SKM-1 (cell line): ENCODE data around the gene SECISBP2L.

Source experiments
- DNase-seq: peaks from one replicate; lab custom pipeline; 2025; ENCODE audit not compliant: unreplicated experiment; lab: John Stamatoyannopoulos, UW

The SECISBP2L gene

GRCh38 chr15:48967336-48967735 is 78.9 kb downstream of the SECISBP2L start:
- DNase-seq: no peak

DNA sequence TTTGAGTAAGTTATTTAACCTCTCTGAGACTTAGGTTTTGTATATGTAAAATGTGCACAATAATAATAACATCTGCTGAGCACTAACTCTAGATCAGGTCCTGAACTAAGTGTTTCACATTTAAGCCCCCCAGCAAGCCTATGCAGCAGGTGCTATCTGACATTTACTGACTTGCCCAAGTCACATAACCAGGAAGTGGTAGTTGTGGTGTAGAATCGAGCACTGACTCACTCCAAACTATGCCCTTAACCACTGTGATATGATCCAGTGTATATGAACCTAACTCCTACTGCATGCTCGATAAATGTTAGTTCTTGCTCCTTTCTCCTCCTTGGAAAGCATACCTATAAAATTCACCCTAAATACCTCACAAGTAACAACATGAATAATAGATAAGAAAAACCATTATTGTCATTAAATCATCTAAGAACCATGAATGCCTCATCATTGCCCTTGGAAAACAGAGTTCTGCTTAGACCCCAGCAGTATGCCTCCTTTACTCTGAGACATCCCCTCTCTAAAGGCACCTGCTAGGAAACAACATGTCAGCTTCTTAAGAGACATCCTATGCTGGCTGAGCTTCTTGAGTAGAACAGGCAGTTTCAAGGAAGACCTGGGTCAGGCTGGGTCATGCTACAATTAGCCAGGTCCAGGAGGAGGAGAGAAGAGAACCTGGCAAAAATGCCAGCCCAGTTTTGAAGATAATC is 79.5 kb downstream of the SECISBP2L start:
- DNase-seq: peak; percentile 17

DNA sequence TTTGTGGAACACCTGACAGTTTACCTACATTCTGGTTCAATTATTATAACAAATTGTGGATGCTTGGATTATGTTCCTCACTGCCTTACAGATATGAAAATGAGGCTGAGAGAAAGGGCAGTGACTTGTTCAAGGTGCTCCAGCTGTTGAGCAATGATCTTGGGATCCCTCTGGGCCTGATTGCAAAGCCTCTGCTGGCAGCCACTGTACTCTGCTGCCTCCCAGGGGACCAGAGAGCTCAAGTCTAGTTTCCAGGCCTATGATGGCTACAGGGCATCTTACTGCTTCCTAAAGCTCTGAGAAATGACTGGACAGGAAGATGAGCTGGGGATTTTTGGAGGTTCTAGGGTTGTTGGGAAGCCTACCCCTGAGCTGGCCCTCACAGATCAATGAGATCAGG is 80.3 kb downstream of the SECISBP2L start:
- peak; percentile 7 for DNase-seq

DNA sequence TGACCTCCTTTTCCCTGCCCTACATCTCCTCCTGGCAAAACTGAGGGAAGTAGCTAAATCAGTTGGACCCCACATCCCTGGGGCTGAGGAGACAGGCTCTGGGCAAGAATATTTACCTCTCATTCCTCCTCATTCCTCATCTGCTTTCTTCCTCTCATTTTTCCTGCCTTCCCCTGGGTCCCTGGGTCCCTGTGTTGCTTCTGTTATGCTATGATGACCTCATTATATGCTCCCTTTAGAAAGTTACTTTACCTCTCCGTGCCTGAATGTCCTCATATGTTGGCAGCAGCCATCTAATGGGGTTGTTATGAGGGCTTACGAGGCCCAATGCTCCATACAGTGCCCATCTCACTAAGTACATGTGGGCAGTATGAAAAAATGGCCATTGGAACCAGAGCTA is 81.3 kb downstream of the SECISBP2L start:
- DNase-seq: no peak

- no peak for DNase-seq
These were observed 82.6 kb downstream of the SECISBP2L start, which contains the start of gene SHC4 for GRCh38 chr15:48963524-48964113. SHC4 (minus strand) TSS chr15:48963919; CDS start chr15:48963015, 904 bp downstream.

GRCh38 chr15:48962662-48963523 is 83.4 kb downstream of the SECISBP2L start:
- DNase-seq: no peak

- no peak for DNase-seq
These were observed 90.3 kb downstream of the SECISBP2L start for GRCh38 chr15:48955967-48956366.

- no peak for DNase-seq
These were observed 90.9 kb downstream of the SECISBP2L start for GRCh38 chr15:48955370-48955769.

DNA sequence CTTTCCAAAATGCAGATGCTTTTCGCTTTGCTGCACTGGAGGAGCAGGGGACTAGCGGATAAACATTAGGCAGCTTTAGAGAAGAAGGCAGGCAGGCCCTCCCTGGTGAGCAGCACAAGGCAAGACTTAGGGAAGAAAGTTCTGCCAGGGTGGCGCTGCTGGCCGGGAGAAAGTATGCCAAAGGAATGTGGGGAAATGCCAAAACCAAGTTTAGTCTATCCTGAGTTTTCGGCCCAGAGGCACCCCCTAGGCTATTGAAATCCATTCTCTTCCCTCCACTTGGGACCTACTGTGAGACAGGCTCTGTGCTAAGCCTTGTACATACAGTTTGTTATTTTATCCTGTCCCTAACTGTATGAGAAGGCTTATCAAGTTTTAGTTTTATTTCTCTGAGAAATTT is 91.7 kb downstream of the SECISBP2L start:
- DNase-seq: no peak

- no peak for DNase-seq
These were observed 99.4 kb downstream of the SECISBP2L start for GRCh38 chr15:48946840-48947187.

DNA sequence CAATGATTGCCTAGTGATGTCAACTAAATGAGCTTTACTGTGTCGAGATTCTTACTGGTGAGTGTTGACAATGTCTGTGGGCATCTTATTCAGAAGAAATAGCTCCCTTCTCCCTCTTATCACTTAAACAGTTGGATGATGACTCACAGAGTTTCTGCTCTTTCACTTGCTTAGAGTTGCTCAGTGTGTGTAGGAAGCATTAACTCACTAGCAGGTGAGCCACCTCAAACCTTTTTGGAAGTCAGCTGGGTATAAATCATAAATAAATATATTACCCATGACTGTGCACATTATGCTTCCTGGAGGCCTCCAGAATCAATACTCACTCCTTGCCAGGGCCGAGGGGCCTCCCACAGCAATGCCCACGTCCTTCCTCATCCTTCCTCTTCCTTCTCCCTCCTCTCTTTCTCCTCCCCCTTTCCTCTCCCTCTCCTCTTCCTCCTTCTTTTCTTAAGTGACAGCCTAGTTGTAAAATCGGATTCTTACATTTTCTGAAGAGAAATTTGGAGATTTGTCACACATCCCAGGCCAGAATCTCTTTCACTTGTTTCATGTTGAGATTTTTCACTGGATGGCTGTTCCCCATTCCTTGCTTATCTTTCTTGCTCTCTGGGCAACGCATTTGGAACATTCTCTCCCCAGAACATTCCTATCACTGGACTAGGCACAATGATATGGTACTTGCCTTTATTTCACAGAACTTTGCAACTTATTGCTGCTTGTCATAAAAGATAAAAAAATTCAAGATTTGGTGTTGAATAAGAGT is 100.0 kb downstream of the SECISBP2L start:
- DNase-seq: peak; percentile 12

DNA sequence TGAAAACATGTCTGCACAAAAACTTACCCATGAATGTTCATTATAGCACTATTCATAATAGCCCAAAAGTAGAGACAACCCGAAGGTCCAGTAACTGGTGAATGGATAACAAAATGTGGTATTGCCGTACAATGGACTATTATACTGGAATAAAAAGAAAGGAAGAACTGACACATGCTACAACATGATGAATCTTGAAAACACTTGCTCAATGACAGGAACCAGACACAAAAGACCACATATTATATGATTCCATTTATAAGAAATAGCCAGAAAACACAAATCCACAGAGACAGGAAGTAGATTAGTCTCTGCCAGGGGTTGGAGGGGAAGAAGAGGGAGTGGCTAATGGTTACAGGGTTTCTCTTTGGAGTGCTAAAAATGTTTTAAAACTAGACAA is 100.9 kb downstream of the SECISBP2L start:
- DNase-seq: no peak

DNA sequence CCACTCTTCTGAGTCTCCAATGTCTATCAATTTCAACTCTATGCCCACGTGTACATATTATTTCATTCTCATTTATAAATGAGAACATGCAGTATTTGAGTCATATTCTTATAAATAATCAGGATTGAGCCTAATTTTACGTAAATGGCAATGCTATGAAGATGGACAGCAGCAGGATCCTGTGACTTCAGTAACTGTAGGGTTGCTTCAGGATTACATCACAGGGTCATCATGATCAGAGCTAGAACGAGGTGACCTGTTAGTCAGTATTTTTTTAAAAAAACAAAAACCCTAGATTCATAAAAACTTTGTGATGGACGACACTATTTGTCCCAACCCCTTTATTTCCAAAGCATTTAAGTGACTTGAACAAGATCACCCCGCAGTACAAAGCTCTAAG is 104.3 kb downstream of the SECISBP2L start:
- DNase-seq: no peak

DNA sequence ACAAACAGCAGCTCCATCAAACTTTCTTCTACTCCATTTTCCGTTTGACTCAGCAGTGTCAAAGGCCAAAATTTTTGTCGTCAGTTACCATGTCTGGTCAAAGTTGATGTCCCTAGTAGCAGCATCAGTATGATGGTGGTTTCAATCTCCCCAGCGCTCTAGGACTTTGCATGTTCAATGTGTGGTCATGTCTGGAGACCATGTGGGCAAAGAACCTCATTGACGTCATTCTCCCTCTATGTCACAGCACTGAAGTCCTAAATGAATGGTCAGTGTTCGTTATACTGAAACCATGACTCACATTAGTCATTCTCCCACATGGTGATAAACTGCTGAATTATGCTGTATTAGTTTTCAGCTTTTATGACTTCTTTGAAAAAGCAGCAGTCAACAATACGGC is 105.7 kb downstream of the SECISBP2L start:
- DNase-seq: no peak

DNA sequence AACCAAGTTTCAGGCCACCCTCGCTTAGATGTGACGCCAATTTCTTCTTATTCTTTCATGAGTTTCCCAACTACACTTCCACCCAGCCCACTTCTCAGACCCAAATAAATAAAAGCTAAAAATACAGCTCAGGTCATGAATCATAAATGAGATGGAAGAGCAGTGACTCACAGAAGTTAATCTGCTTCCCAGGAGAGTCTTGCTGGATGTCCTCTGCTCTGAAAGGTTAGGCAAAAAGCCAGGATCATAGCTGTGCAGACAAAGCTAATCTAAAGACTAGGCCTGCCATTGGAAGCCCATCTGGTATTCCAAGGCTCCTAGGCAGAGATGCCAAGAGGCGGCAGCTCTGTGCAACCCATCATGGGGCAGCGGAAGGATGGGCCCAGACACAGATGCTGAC is 106.6 kb downstream of the SECISBP2L start:
- no peak for DNase-seq
